ENCODE results near the gene ADARB1. TPM values are rescaled to one million over a fixed set of nuclear protein-coding genes. Genes with fewer than 3 reads are reported as not detected.

Gene ADARB1
- total and polyA plus RNA-seq, 4 experiments from 2014 or later, result 4.6 to 50.0 (median 30.9) TPM

GRCh38 chr21:45069085-45069484 lies 5.3 kb upstream of the ADARB1 start:
- H3K27me3 Mint-ChIP-seq, result no peaks in the 10 kb centered on the region
- no peak overlapping the region for H3K27ac Mint-ChIP-seq
- Histone ChIP-seq H3K27ac (ENCODE audit: low read depth, low read length) (no peak overlapping the region), H3K27me3 (ENCODE audit: insufficient read depth, low read length) (no peaks in the 10 kb centered on the region), H3K4me3 (ENCODE audit: low read length in 2 of 2) (no peak overlapping the region), H3K4me1 (ENCODE audit: insufficient read depth, low read length) (peaks cover 5% of the 10 kb centered on the region), H3K36me3 (ENCODE audit: insufficient read depth, low read length) (no peaks in the 10 kb centered on the region), H3K9me3 (ENCODE audit: control insufficient read depth in 1 of 2, low read length in 2 of 2) (no peaks in the 10 kb centered on the region)
- H3K4me3 Mint-ChIP-seq, result no peak overlapping the region
- DNase-seq, result no peak
- ChIA-PET CTCF (ENCODE audit: partially characterized antibody) (interaction anchor here (0.5 kb wide), 1 partner anchor 69 kb away, joined by 3 read pairs; no protein-coding TSS in a partner anchor), POLR2A (ENCODE audit: partially characterized antibody) (no interaction called here)
- intact Hi-C loops (cut with micrococcal nuclease), result no loop called here
- H3K9me3 Mint-ChIP-seq, result no peaks in the 10 kb centered on the region
- H3K4me1 Mint-ChIP-seq, result peaks cover 3 to 7% (median 4%) of the 10 kb centered on the region in 4 donors
- H3K36me3 Mint-ChIP-seq, result peaks cover 0 to 4% of the 10 kb centered on the region in 2 donors

DNA sequence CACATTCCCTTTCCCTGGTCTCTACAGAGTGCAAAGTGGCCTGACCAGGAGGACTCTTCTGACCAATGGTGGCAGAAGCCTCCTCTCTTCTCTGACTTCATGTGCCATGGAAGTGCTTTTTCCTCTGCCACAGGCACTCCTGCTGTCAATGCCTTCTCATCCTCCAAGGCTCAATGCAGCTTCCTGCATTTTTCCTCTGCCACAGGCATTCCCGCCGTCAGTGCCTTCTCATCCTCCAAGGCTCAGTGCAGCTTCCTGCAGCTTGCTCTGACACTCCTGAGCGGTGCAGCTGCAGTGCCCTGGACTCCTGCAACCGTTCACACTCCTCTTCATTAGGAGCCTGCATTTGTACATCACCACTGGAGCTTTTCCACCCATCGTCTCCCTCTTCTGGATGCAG lies 4.7 kb upstream of the ADARB1 start:
- ChIA-PET CTCF (ENCODE audit: partially characterized antibody) (no interaction called here), POLR2A (ENCODE audit: partially characterized antibody) (no interaction called here)
- H3K9me3 Mint-ChIP-seq, result no peaks in the 10 kb centered on the region

DNA sequence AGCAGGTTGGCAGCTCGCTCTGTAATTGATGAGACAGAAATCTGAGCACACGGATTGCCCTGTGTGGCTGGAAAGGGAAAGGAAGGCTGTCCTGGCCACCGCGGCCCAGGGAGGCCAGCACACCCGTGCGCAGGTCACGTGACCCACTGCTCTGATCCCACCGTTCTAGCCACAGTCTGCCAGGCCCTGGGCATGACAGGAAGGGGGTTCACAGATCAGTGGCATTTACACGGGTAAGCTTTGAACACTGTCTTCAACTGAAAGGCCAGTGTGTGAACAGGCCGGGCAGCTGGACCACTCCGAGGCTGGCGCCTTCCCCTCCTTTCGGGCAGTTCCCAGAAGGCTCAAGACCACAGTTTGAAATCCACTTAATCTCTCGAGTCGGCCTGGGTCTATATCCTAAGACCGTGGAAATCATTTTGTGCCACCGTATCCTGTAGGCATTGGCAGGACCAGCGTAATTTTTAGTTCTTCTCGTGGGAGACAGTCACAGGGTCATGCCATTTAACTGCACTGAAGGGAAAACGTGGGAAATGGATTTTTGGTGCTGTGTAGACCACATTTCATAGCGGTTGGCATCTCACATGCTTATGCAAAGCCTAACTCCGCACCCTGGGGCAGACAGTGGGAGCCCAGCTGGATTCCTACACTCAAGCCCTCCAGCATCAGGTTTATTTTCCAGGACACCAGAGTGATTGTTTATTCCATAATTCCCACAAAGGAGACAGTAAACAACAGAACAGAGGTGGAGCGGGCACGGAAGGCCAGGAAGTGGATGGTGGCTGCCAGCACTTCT lies 3.1 kb upstream of the ADARB1 start:
- no peaks in the 10 kb centered on the region for H3K27me3 ChIP-seq (ENCODE audit: insufficient read depth, low read length)
- H3K9me3 Mint-ChIP-seq, result no peaks in the 10 kb centered on the region
- no peak for DNase-seq
- intact Hi-C loops (cut with micrococcal nuclease), result loop anchor here (10.0 kb wide), 1 partner anchor 266 kb away; the partner anchor contains the start of gene UBE2G2
- H3K36me3 ChIP-seq (ENCODE audit: insufficient read depth, low read length), result no peaks in the 10 kb centered on the region
- no peaks in the 10 kb centered on the region for H3K9me3 ChIP-seq (ENCODE audit: control insufficient read depth in 1 of 2, low read length in 2 of 2)
- peaks cover 0 to 7% of the 10 kb centered on the region in 2 donors for H3K36me3 Mint-ChIP-seq
- H3K27ac ChIP-seq (ENCODE audit: low read depth, low read length), result no peak overlapping the region
- H3K4me3 Mint-ChIP-seq, result peak overlapping the region in 3 of 8 donors; percentile 25 to 35 (median 25)
- H3K27me3 Mint-ChIP-seq, result no peaks in the 10 kb centered on the region
- peaks cover 15% of the 10 kb centered on the region for H3K4me1 ChIP-seq (ENCODE audit: insufficient read depth, low read length)
- POLR2A ChIA-PET (ENCODE audit: partially characterized antibody), result interaction anchor here (1.3 kb wide), 1 partner anchor 57 kb away, joined by 3 read pairs; no protein-coding TSS in a partner anchor
- CTCF ChIA-PET (ENCODE audit: partially characterized antibody), result interaction anchor here (1.8 kb wide), 1 partner anchor 67 kb away, joined by 7 read pairs; no protein-coding TSS in a partner anchor
- no peak overlapping the region for H3K4me3 ChIP-seq (ENCODE audit: low read length in 2 of 2)
- peak overlapping the region in 1 of 7 donors; percentile 38 for H3K27ac Mint-ChIP-seq
- peaks cover 12 to 17% (median 13%) of the 10 kb centered on the region in 4 donors for H3K4me1 Mint-ChIP-seq

More for the DNA sequence above, 4.7 kb upstream of the ADARB1 start:
- peaks cover 0 to 4% of the 10 kb centered on the region in 2 donors for H3K36me3 Mint-ChIP-seq
- intact Hi-C loops (cut with micrococcal nuclease), result loop anchor here (10.0 kb wide), 1 partner anchor 265 kb away; the partner anchor contains the start of gene UBE2G2
- Histone ChIP-seq H3K36me3 (ENCODE audit: insufficient read depth, low read length) (no peaks in the 10 kb centered on the region), H3K4me3 (ENCODE audit: low read length in 2 of 2) (no peak overlapping the region), H3K27ac (ENCODE audit: low read depth, low read length) (no peak overlapping the region), H3K4me1 (ENCODE audit: insufficient read depth, low read length) (peaks cover 5% of the 10 kb centered on the region), H3K27me3 (ENCODE audit: insufficient read depth, low read length) (no peaks in the 10 kb centered on the region), H3K9me3 (ENCODE audit: control insufficient read depth in 1 of 2, low read length in 2 of 2) (no peaks in the 10 kb centered on the region)
- H3K27ac Mint-ChIP-seq, result no peak overlapping the region
- H3K4me3 Mint-ChIP-seq, result no peak overlapping the region
- DNase-seq, result no peak
- no peaks in the 10 kb centered on the region for H3K27me3 Mint-ChIP-seq
- H3K4me1 Mint-ChIP-seq, result peaks cover 3 to 7% (median 4%) of the 10 kb centered on the region in 4 donors

- intact Hi-C loops (cut with micrococcal nuclease), result loop anchor here (10.0 kb wide), 1 partner anchor 267 kb away; the partner anchor contains the start of gene UBE2G2
Observed at GRCh38 chr21:45071874-45072737, 2.3 kb upstream of the ADARB1 start.

DNA sequence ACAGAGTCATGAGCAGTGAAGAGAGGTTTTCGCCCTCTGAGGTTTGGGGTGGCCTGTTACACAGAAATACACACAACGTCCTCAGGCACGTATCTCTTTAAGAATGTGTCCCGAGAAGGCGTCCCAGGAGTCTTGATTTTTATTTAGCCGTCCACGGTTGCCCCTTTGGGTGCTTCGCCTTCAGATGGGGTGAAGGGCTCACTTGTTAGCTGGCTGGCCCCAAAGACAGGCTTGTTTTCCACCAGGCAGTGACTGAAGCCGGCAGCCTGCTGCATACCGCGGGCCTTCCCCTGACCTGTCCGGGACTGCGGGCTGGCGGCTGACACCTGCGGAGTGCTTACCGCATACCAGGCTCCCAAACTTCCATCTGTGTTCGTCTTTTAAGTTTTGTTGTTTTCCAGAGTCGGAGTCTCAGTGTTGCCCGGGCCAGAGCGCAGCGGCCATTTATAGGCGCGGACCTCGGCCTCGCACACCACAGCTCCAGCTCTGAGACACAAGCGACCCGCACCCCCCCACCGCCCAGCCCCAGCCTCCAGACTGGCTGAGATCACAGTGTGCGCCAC lies 1.6 kb upstream of the ADARB1 start:
- H3K27ac ChIP-seq (ENCODE audit: low read depth, low read length), result no peak overlapping the region
- Mint-ChIP-seq H3K27ac (peak overlapping the region in 2 of 7 donors; percentile 17 to 32), H3K27me3 (no peaks in the 10 kb centered on the region), H3K4me1 (peaks cover 19 to 32% (median 25%) of the 10 kb centered on the region in 4 donors), H3K36me3 (peaks cover 0 to 7% of the 10 kb centered on the region in 2 donors), H3K9me3 (no peaks in the 10 kb centered on the region), H3K4me3 (peak overlapping the region; percentile 5 to 93 (median 40))
- CTCF ChIA-PET (ENCODE audit: partially characterized antibody), result interaction anchor here (1.0 kb wide), 1 partner anchor 56 kb away, joined by 3 read pairs; no protein-coding TSS in a partner anchor
- DNase-seq, result no peak
- no peaks in the 10 kb centered on the region for H3K9me3 ChIP-seq (ENCODE audit: control insufficient read depth in 1 of 2, low read length in 2 of 2)
- H3K36me3 ChIP-seq (ENCODE audit: insufficient read depth, low read length), result no peaks in the 10 kb centered on the region
- no peak overlapping the region for H3K4me3 ChIP-seq (ENCODE audit: low read length in 2 of 2)
- POLR2A ChIA-PET (ENCODE audit: partially characterized antibody), result interaction anchor here (2.1 kb wide), 1 partner anchor 35 kb away, joined by 6 read pairs; no protein-coding TSS in a partner anchor
- H3K27me3 ChIP-seq (ENCODE audit: insufficient read depth, low read length), result no peaks in the 10 kb centered on the region
- peaks cover 30% of the 10 kb centered on the region for H3K4me1 ChIP-seq (ENCODE audit: insufficient read depth, low read length)
- intact Hi-C loops (cut with micrococcal nuclease), result loop anchor here (10.0 kb wide), 1 partner anchor 268 kb away; the partner anchor contains the start of gene UBE2G2

More at GRCh38 chr21:45071874-45072737, 2.3 kb upstream of the ADARB1 start:
- peaks cover 23% of the 10 kb centered on the region for H3K4me1 ChIP-seq (ENCODE audit: insufficient read depth, low read length)
- H3K4me3 ChIP-seq (ENCODE audit: low read length in 2 of 2), result no peak overlapping the region
- H3K4me1 Mint-ChIP-seq, result peaks cover 16 to 25% (median 21%) of the 10 kb centered on the region in 4 donors
- CTCF ChIA-PET (ENCODE audit: partially characterized antibody), result interaction anchor here (1.0 to 1.8 kb wide), 2 partner anchors 56 to 66 kb away, joined by 3 to 7 read pairs; no protein-coding TSS in a partner anchor
- H3K27ac Mint-ChIP-seq, result no peak overlapping the region
- H3K36me3 ChIP-seq (ENCODE audit: insufficient read depth, low read length), result no peaks in the 10 kb centered on the region
- H3K9me3 ChIP-seq (ENCODE audit: control insufficient read depth in 1 of 2, low read length in 2 of 2), result no peaks in the 10 kb centered on the region
- no peaks in the 10 kb centered on the region for H3K27me3 Mint-ChIP-seq
- no peaks in the 10 kb centered on the region for H3K27me3 ChIP-seq (ENCODE audit: insufficient read depth, low read length)
- DNase-seq, result no peak
- H3K27ac ChIP-seq (ENCODE audit: low read depth, low read length), result no peak overlapping the region
- peaks cover 0 to 7% of the 10 kb centered on the region in 2 donors for H3K36me3 Mint-ChIP-seq
- POLR2A ChIA-PET (ENCODE audit: partially characterized antibody), result interaction anchor here (1.3 kb wide), 1 partner anchor 56 kb away, joined by 3 read pairs; no protein-coding TSS in a partner anchor
- peak overlapping the region in 5 of 8 donors; percentile 25 to 57 (median 39) for H3K4me3 Mint-ChIP-seq
- H3K9me3 Mint-ChIP-seq, result no peaks in the 10 kb centered on the region

- no peaks in the 10 kb centered on the region for H3K27me3 Mint-ChIP-seq
- no peaks in the 10 kb centered on the region for H3K9me3 Mint-ChIP-seq
- H3K27ac ChIP-seq (ENCODE audit: low read depth, low read length), result no peak overlapping the region
- POLR2A ChIA-PET (ENCODE audit: partially characterized antibody), result interaction anchor here (0.6 to 2.1 kb wide), 7 partner anchors 9 to 735 kb away, joined by 3 to 12 read pairs (median 4); partner anchors contain the start of genes CFAP410 and SLX9
- peaks cover 0 to 7% of the 10 kb centered on the region in 2 donors for H3K36me3 Mint-ChIP-seq
- H3K27me3 ChIP-seq (ENCODE audit: insufficient read depth, low read length), result no peaks in the 10 kb centered on the region
- H3K36me3 ChIP-seq (ENCODE audit: insufficient read depth, low read length), result no peaks in the 10 kb centered on the region
- H3K4me3 ChIP-seq (ENCODE audit: low read length in 2 of 2), result no peak overlapping the region
- peak overlapping the region; percentile 92 to 99 (median 97) for H3K27ac Mint-ChIP-seq
- H3K4me3 Mint-ChIP-seq, result peak overlapping the region; percentile 92 to 99 (median 96)
- H3K4me1 ChIP-seq (ENCODE audit: insufficient read depth, low read length), result peaks cover 37% of the 10 kb centered on the region
- peaks cover 26 to 39% (median 32%) of the 10 kb centered on the region in 4 donors for H3K4me1 Mint-ChIP-seq
- no peak for DNase-seq
- CTCF ChIA-PET (ENCODE audit: partially characterized antibody), result interaction anchor here (1.0 to 1.2 kb wide), 2 partner anchors 55 to 64 kb away, joined by 3 to 7 read pairs (median 6); no protein-coding TSS in a partner anchor
- intact Hi-C loops (cut with micrococcal nuclease), result loop anchor here (10.0 kb wide), 1 partner anchor 269 kb away; the partner anchor contains the start of gene UBE2G2
- no peaks in the 10 kb centered on the region for H3K9me3 ChIP-seq (ENCODE audit: control insufficient read depth in 1 of 2, low read length in 2 of 2)
Observed at GRCh38 chr21:45073301-45074047, 906 bp upstream of the ADARB1 start.
